ENCODE results near the gene PABPC3. TPM values are rescaled to one million over a fixed set of nuclear protein-coding genes. Genes with fewer than 3 reads are reported as not detected.

Gene PABPC3
- total RNA-seq, 6 experiments from 2014 or later = 0.11 to 0.20 TPM; not detected in 4

DNA sequence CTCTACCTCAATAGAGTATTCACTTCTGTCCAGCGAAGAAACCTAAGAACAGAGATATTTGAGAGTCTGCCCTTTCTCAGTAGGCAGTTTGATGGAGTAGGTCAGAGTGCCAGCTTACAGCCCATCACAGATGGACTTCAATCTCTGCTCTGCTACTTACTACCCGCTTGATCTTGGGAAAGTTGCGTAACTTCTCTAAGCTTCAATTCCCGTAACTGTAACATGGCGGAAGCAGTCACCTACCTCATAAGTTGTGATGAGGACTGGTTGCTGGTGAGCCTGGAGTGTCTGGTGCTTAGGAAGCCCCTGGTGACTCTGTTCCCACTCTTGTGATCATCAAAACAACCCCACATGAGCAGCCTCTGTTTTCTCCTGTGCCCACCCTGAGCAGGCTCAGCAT lies 45.1 kb downstream of the PABPC3 start:
- no peaks in the 10 kb centered on the region for H3K9me3 ChIP-seq
- H3K4me3 ChIP-seq = no peak overlapping the region
- WGBS (ENCODE audit: insufficient coverage, low coverage, low lambda C conversion rate, missing lambda C conversion rate) = 63% methylated on average over 4 of the region's 5 CpGs
- no peaks in the 10 kb centered on the region for H3K27me3 ChIP-seq
- no peaks in the 10 kb centered on the region for H3K4me1 ChIP-seq
- TF ChIP-seq, protein P1, sequence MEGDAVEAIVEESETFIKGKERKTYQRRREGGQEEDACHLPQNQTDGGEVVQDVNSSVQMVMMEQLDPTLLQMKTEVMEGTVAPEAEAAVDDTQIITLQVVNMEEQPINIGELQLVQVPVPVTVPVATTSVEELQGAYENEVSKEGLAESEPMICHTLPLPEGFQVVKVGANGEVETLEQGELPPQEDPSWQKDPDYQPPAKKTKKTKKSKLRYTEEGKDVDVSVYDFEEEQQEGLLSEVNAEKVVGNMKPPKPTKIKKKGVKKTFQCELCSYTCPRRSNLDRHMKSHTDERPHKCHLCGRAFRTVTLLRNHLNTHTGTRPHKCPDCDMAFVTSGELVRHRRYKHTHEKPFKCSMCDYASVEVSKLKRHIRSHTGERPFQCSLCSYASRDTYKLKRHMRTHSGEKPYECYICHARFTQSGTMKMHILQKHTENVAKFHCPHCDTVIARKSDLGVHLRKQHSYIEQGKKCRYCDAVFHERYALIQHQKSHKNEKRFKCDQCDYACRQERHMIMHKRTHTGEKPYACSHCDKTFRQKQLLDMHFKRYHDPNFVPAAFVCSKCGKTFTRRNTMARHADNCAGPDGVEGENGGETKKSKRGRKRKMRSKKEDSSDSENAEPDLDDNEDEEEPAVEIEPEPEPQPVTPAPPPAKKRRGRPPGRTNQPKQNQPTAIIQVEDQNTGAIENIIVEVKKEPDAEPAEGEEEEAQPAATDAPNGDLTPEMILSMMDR (IDR thresholded peaks at IDR 0.05) = no peak
- TF ChIP-seq POLR2A (IDR thresholded peaks at IDR 0.05) = no peak
- intact Hi-C loops (cut with DNase I) = no loop called here
- no peak overlapping the region for H3K27ac ChIP-seq
- no peak for DNase-seq
- no peak for ATAC-seq
- no peaks in the 10 kb centered on the region for H3K36me3 ChIP-seq

DNA sequence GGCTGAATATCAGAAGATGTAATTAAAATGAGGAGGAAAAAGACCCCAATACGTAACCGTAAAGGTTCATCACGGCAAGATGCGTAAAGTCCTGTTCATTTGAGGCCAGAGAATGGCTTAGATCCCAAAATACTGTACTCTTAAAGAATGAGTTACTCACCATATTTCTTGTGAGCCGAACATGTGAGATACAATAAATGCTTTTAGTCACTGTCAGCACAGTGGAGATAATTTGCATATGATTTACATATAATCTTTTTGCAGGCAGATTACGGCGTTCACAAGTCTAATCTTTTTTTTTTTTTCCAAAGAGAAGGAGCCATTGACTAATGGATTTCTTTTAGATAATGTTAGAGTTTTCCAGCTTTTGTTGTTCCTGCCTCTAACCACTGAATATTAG lies 47.8 kb downstream of the PABPC3 start:
- Histone ChIP-seq H3K4me1 (no peaks in the 10 kb centered on the region), H3K36me3 (no peaks in the 10 kb centered on the region), H3K27me3 (no peaks in the 10 kb centered on the region), H3K27ac (no peak overlapping the region), H3K9me3 (no peaks in the 10 kb centered on the region), H3K4me3 (no peak overlapping the region)
- ATAC-seq = no peak
- WGBS (ENCODE audit: insufficient coverage, low coverage, low lambda C conversion rate, missing lambda C conversion rate) = 40% methylated on average over 6 of the region's 7 CpGs
- DNase-seq = no peak
- no peak for TF ChIP-seq POLR2A (IDR thresholded peaks at IDR 0.05)
- intact Hi-C loops (cut with DNase I) = no loop called here

DNA sequence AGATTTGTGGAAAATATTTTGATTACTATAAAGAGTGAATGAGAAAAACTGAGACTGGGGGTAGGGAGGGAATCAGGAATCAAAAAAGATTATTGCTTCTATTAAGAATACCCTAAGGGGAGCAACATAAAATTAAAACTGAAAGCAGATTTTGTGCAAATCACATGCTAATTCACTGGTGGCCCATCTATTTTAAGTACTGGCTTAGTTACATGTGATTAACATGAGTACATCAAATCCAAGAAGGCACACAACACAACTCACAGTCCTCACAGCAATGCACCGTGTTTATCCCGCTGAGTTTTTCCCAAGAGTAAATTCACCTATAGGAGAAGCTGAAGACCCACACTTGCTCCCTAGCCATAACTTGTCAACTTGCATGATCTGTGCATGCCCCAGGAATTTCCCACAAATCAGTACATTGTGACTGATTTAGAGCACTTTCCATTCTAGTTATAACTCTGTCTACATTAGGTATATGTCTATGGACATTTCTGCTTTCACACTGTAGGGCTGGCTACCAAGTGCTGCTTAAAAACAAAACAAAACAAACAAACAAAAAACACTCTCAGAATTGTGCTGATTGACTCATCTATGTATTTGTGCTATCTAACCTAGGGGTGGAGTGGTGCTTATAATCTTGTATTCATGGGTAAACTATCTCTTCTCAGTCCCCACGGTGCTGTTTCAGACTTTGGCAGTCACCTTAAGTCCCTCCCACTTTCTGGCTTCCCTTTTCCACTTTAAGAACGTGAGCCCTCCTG lies 51.9 kb downstream of the PABPC3 start:
- no peak overlapping the region for H3K4me3 ChIP-seq
- DNase-seq (no peak), ATAC-seq (no peak)
- TF ChIP-seq POLR2A (IDR thresholded peaks at IDR 0.05) = no peak
- TF ChIP-seq, protein P1 (IDR thresholded peaks at IDR 0.05) = no peak
- H3K27ac ChIP-seq = no peak overlapping the region
- H3K36me3 ChIP-seq = no peaks in the 10 kb centered on the region
- 70% methylated on average over 4 of the region's 4 CpGs for WGBS (ENCODE audit: insufficient coverage, low coverage, low lambda C conversion rate, missing lambda C conversion rate)
- H3K9me3 ChIP-seq = no peaks in the 10 kb centered on the region
- H3K4me1 ChIP-seq = no peaks in the 10 kb centered on the region
- H3K27me3 ChIP-seq = no peaks in the 10 kb centered on the region
- intact Hi-C loops (cut with DNase I) = no loop called here

DNA sequence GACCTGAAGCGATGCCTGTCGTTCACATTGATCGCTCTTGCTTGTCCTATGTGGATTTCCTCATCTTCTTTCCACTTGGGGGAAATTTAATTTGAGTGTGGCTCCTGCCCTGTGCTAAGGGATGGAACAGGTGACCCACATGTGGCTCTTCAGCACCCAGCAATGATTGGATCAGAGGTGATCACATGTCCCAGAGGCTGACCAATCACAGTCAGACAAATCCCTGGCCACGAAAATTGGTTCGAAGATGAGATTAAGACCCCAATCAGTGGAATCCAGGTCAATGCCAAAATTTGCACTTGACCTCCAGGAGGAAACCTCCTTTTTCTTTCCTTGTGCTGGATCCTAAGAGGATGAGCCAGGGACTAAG lies 52.5 kb downstream of the PABPC3 start:
- 80% methylated on average over 4 of the region's 5 CpGs for WGBS (ENCODE audit: insufficient coverage, low coverage, low lambda C conversion rate, missing lambda C conversion rate)
- H3K4me1 ChIP-seq = no peaks in the 10 kb centered on the region
- H3K36me3 ChIP-seq = no peaks in the 10 kb centered on the region
- ATAC-seq = no peak
- no peak for TF ChIP-seq POLR2A (IDR thresholded peaks at IDR 0.05)
- TF ChIP-seq, protein P1 (IDR thresholded peaks at IDR 0.05) = no peak
- no peak for DNase-seq
- no peak overlapping the region for H3K4me3 ChIP-seq
- no peak overlapping the region for H3K27ac ChIP-seq
- H3K27me3 ChIP-seq = no peaks in the 10 kb centered on the region
- no peaks in the 10 kb centered on the region for H3K9me3 ChIP-seq
- intact Hi-C loops (cut with DNase I) = no loop called here

Small RNA genes lying within 50 kb of the gene (small RNA-seq; reads per million reads assigned to genes)
- 0 reads per million in 2 experiments for gene AL359757.2

Other genes starting within 250 kb of the PABPC3 start
- not detected for gene AMER2, start 76.2 kb downstream of the PABPC3 start, total RNA-seq
- 10 to 100 TPM in 2 of 6 experiments, 1 to 10 TPM in 4; 5.1 to 13.4 (median 7.4) TPM for gene MTMR6, start 191.4 kb downstream of the PABPC3 start, total RNA-seq
- 10 to 100 TPM; 11.7 to 33.2 (median 21.6) TPM for gene NUP58, start 205.5 kb downstream of the PABPC3 start, total RNA-seq